RWPE1 (cell line): ENCODE data around the gene DGKI.

ENCODE experiments used
- CTCF ChIA-PET: fragments of 350-600 bp; sonication (Branson Sonifier 250); formaldehyde crosslinking; extraction: SDS; loops from one replicate; lab custom pipeline; 2021; lab: Yijun Ruan, JAX
- POLR2A ChIA-PET: fragments of 400-600 bp; formaldehyde crosslinking; extraction: SDS; loops from one replicate; lab custom pipeline; 2020; ENCODE audit warnings: antibody characterized with exemption; ENCODE audit not compliant: low non-redundant PET; lab: Yijun Ruan, JAX
- DNase-seq: peaks from one replicate; pipeline ENCODE4 v3.0.0; 2012; ENCODE audit warnings: low spot score
- H3K27ac ChIP-seq: fragments of 450-650 bp; 2 replicates; pipeline ENCODE4 v1.5.1; 2017
- CTCF ChIP-seq: fragments of 450-650 bp; conservative IDR thresholded peaks from 2 replicates; pipeline ENCODE4 v1.5.1; 2017; ENCODE audit warnings: low read depth, mild to moderate bottlenecking

The DGKI gene

GRCh38 chr7:137685433-137686164, 161.2 kb downstream of the DGKI start:
- CTCF ChIA-PET = no interaction called here
- POLR2A ChIA-PET = no interaction called here
- no peak overlapping the region for H3K27ac ChIP-seq
- TF ChIP-seq CTCF = no peak
- DNase-seq = no peak

DNA sequence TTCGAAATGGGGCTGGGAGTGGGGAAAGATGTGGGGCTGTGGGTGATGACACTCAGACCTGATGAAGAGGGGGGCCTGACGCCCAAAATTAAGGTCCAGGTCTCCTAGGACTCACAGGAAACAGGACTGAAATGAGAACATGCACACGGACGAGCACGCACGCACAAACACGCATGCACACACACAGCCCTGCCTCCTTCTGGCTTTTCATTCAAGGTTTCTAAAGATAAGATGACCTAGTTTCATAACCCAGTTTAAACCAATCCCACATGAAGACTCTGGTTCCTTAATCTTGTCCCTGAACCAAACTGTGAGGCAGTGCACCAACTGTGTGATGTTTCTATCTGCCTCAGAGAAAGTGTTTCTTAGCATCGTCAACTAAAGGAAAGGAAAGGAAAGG, 162.0 kb downstream of the DGKI start:
- no peak for DNase-seq
- ChIA-PET CTCF (no interaction called here), POLR2A (no interaction called here)
- no peak overlapping the region for H3K27ac ChIP-seq
- TF ChIP-seq CTCF = no peak

DNA sequence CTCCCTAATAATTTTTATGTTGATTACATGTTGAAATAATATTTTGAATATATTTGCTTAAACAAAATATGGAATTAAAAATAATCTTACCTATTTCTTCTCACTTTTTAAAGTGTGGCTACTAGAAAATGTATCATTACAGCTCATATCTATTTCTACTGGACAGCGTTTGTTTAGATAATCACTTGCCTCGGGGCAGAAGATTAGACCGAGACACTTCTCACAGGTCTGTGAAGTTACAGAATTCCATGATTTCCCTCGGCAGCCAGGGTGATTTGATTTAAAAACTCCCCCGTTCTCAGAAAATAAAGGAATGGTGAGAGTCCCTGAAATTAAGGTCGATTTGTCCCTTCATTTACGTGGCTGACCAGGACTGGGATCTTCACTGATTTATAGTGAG, 162.5 kb downstream of the DGKI start:
- ChIA-PET CTCF (no interaction called here), POLR2A (no interaction called here)
- no peak for DNase-seq
- no peak overlapping the region for H3K27ac ChIP-seq
- TF ChIP-seq CTCF = no peak

DNA sequence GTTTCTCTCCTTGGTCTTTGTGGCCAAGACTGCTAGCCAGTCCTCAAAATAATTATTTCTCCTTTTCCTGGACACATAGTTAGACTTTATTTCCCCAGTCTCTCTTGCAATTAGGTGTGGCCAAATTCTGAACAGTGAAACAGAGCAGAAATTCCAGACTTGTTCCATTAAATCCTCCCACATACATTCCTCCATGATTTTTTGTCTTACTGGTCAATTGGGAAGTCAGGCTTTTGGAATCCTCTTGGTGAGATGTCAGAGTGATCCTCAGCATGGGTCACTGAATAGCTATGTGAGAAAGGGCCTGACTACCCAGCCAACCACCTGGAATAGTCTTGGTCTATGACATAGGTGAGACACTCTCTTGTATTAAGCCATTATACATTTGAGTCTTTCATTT, 164.2 kb downstream of the DGKI start:
- H3K27ac ChIP-seq = no peak overlapping the region
- no peak for DNase-seq
- ChIA-PET POLR2A (no interaction called here), CTCF (no interaction called here)
- no peak for TF ChIP-seq CTCF

- peak; percentile 45 for DNase-seq
Observed at GRCh38 chr7:137681657-137682562, 164.9 kb downstream of the DGKI start.

More at GRCh38 chr7:137681657-137682562, 164.9 kb downstream of the DGKI start:
- ChIA-PET CTCF (interaction anchor here (0.6 kb wide), 1 partner anchor 1351 kb away, joined by 6 read pairs; no protein-coding TSS in a partner anchor), POLR2A (no interaction called here)
- no peak overlapping the region for H3K27ac ChIP-seq
- TF ChIP-seq CTCF = no peak
